PC-3 (cell line): Measurements from ENCODE around the gene KCTD2.
"Not testable (repeated sequence)": the region's sequence is repeated elsewhere in the genome, so short reads cannot be mapped to it uniquely, and the experiment has no call there.

Experiments
- CTCF ChIP-seq: fragments of 300-600 bp; sonication (generic); conservative IDR thresholded peaks from 2 replicates; pipeline ENCODE4 v1.5.1; 2017; ENCODE audit warnings: antibody characterized with exemption, low read depth, mild to moderate bottlenecking, low read length
- EZH2 ChIP-seq: fragments of 300-600 bp; sonication (generic); IDR thresholded peaks from one replicate; pipeline ENCODE4 v1.6.1; 2017; ENCODE audit warnings: antibody characterized with exemption, mild to moderate bottlenecking, low read length; ENCODE audit not compliant: unreplicated experiment
- EZH2phosphoT487 ChIP-seq: fragments of 300-600 bp; sonication (generic); IDR thresholded peaks from 2 replicates; pipeline ENCODE4 v1.6.1; 2018; ENCODE audit warnings: mild to moderate bottlenecking, antibody characterized with exemption, low read length, borderline replicate concordance

GRCh38 chr17:75026650-75027049 is 20.4 kb upstream of the KCTD2 start:
- not testable (repeated sequence) for TF ChIP-seq EZH2phosphoT487, CTCF, EZH2
